HCEC 1CT (cell line): ENCODE data around the gene NR3C2.

Experiments used
- DNase-seq: peaks from one replicate; pipeline ENCODE4 v3.0.0-alpha.2; 2017

The NR3C2 gene

DNA sequence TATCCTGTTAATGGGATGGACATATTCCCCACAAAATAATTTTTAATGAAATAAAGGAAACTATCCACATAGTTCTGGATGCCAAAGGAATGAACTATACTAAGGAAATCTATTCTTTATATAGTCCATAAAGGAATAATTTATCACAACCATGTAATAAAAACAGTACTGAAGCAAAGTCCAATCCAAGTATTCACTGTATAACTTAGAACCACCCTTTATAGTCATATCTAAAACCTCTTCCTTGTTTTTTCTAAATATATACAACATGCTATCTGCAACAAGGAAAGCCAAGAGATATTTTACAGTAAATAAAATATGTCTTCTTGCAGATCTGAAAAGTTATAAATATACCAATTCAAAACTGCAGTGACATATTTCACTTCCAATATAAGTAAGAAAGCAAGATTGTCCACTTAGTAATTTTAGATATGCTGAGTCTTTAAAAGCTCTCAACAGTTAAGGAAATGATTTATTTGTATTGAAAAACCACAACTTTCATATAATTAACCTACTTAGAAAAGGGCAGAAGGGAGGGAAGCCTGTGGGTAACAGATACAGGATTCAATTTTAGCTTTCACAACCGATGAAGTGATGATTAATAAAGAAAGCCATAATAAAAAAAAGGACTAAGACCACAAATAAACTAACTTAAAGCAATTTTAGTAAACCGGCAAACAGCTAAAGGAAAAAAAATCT lies 8.0 kb downstream of the NR3C2 start:
- no peak for DNase-seq

- no peak for DNase-seq
Measured at GRCh38 chr4:148431401-148431800, 10.8 kb downstream of the NR3C2 start.

DNA sequence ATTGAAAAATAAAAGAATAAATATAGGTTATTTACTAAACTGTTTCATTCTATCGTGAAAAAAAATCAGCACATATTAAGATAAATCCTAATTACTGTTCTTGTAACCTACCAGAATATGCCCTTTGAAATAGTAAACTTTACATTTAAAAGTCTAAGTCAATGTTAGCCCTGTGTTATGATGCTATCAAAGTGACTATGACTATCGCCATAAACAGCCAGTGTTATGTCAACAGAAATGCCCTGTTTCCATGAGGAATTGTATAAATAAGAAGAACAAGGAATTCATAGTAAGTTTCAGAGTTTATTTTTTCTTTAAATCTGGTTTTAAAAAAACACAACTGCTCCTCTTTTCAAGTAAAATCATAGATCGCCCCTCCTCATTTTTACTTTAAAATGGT lies 11.4 kb downstream of the NR3C2 start:
- DNase-seq: no peak

- no peak for DNase-seq
Measured at GRCh38 chr4:148429206-148429605, 13.0 kb downstream of the NR3C2 start.

DNA sequence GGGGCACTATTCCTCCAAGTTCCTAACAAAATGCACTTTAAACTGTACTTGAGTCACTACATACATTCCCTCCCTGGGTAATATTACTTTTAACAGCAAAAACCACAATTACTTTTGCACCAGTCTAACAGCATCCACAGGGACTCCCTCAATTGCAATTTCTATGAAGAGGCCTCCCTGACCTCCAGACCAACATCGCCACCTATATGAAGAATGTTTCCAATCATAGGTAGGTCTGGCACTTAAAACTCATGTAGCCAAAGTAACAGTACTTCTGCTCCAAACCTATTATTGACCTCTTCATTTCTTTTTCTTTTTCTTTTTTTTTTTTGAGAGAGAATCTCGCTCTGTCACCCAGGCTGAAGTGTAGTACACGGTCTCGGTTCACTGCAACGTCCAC lies 15.6 kb downstream of the NR3C2 start:
- no peak for DNase-seq

DNA sequence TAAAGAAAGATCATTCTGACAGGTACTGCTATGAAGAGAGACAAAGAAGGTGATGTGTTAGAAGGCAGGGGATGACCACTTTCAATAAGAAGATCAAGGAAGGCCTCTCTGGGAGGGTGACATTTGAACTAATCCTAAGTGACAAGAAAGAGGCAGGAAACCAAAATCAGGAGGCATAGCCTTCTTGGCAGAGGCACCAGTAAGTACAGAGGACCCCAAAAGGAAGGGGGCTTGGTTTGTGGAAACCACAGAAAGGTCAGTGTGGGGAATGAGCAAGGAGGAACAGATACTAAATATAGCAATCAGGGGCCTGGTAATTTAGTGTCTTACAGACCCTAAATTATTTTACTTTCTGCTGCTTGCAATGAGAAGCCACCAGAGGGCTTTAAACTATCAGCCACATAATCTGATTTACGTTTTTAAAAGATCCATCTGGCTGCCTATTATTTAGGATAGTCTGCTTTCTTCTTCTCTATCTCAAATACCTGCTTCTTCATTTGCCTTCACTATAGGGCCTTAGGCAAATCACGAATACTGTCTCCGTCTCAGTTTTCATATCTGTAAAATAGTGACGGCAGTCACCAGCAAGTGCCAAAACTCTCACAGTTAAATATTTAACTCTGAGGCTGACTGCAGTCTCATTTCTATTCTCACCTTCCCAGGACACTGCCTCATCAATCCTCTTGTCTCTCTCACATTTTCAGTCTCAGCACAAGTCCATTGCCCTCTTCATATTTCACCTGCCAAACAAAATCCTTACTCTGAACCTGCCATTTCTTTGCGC lies 16.7 kb downstream of the NR3C2 start:
- no peak for DNase-seq

DNA sequence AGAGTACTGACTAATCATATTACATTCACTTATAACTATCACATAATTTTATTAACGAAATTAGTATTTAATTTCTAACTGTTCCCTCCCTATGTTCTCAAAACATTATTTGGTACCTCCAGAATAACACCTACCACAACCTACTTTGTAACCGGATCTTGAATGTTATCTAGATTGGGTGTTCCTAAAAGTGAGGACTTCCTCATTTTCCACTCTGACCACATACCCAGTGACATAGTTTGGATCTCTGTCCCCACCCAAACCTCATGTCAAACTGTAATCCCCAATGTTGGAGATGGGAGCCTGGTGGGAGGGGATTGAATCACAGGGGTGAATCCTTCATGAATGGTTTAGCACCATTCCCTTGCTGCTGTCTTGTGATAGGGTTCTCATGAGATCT lies 21.8 kb downstream of the NR3C2 start:
- DNase-seq: no peak

DNA sequence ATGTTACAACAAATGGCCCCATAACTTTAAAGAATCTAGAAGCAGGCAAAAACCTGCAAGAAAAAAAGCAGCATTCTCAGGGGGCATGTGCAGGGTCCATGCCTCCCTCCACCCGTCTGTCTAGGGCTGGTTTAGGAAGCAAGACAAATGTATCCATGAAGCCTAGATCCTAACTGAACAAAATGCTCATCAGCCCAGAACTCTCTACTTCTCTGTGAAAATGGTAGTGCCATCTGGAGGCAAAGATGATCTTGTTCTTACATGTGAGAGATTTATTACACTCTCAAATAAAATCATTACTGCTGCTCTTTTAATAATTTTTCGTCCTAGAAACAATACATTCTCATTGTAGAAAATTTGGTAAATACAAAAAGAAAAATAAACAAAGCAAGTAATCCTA lies 26.7 kb downstream of the NR3C2 start:
- DNase-seq: no peak

GRCh38 chr4:148412460-148412994 lies 29.7 kb downstream of the NR3C2 start:
- no peak for DNase-seq

DNA sequence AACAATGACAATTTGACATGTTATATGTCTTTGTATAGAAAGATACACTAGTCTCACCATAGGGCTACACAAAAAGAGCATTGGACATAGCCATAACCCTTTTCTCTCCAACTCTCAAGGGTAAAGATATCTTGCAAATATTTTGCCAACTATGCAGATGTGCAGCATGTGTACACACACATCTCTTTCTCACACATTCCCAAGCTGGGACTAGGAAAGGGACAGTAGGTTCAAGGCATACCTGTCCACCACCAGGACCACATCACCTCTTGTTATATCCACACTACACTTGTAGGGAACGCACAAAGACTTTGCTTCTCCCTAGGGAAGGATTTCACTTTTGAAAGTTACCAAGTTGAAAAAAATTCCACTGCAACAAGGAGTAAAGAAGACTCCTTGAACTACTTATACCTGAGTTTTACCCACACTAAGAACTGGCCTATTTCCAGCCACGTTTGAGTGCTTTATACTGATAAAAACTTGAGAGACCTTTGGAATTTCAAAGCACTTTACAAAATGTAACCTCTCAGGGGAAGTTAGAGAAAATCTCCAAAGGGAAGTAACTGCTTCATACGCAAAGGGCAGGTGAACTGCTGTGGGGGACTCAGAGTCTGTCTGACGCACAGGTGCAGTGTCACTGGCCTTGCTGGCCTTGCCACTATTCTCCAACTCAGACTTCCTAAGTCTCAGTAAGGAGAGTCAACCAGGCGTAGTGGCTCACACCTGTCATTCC lies 36.9 kb downstream of the NR3C2 start:
- DNase-seq: no peak

- no peak for DNase-seq
Measured at GRCh38 chr4:148398988-148399387, 43.2 kb downstream of the NR3C2 start.

- DNase-seq: no peak
Measured at GRCh38 chr4:148397771-148398170, 44.4 kb downstream of the NR3C2 start.

DNA sequence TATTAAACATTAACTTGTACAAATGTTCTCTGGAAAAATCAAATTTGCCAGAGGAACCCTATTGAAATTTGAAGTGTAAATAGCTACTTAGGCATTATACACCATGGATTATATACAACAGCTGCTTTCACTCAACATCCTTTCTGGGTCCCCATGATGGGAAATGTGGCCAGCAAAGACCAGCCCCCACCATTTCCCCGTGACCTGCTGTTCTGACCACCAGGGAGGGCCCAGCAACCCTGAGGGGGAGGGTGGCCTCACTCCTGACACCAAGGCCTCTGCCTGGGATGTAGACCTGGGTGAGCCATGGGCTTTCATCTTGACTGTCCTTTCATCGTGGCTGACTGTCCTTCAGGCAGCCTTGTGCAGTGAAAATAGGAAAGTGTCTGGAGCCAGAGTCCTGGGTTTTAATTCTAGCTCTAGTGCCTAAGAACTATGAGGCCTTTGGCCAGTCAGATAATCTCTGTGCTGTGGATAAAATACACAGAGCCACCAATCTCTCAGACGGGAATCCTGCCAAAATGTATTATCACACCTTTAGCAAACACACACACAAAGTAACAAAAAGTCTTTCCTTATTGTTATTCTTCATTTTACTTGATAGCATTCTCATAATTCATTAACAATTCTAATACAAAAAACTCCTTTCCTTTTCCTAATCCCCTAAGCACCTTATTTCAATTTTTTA lies 45.1 kb downstream of the NR3C2 start:
- DNase-seq: no peak

DNA sequence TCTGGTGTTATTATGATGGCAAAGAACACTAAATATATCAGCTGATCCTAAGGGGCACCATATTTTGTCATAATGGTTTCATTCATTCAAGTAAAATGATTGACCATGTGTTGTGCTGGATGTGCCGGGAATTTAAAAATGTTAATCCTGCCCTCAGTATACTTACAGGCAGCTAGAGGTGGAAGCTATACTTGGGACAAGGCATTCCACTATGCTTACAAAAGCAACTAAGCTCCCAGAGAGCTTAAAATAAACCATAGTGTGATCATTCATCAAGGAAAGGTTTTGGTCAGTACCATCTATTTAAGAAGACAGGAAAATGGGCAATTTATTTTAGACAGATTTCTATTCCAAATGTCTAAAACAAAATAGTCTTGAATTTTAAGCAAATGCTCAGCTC lies 46.4 kb downstream of the NR3C2 start:
- no peak for DNase-seq

GRCh38 chr4:148391056-148391455 lies 51.2 kb downstream of the NR3C2 start:
- DNase-seq: no peak

DNA sequence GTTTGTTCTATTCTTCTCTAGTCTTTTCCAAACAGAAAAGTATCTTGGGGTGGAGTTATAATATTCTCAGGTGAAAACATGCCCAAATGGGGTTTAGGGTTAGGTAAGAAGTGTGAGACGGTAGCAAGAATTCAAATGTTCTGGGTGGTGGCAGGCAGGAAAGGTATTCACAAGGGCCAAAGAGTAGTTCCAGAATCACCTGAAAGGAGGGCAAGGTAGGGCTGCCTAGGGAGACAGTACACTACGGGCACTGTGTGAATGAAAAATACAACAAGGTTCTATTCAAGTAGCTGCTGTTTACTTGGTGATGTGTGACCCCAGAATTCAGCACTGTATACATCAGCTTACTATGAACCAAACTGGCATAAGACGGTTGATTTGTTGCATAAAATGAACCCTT lies 51.9 kb downstream of the NR3C2 start:
- no peak for DNase-seq

DNA sequence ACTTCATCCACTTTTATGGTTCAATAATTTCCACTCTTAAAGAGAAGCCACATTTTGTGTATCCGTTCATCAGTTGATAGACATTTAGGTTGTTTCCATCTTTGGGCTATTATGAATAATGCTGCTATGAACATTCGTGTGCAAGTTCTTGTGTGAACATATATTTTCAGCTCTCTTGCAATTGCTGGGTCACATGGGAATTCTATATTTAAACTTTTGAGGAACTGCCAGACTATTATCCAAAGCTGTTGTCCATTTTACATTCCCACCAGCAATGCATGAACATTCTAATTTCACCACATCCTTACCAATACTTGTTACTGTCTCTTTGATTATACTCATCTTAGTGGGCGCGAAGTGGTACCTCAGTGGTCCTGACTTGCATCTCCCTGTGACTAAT lies 61.9 kb downstream of the NR3C2 start:
- no peak for DNase-seq

- no peak for DNase-seq
Measured at GRCh38 chr4:148376151-148376550, 66.1 kb downstream of the NR3C2 start.

DNA sequence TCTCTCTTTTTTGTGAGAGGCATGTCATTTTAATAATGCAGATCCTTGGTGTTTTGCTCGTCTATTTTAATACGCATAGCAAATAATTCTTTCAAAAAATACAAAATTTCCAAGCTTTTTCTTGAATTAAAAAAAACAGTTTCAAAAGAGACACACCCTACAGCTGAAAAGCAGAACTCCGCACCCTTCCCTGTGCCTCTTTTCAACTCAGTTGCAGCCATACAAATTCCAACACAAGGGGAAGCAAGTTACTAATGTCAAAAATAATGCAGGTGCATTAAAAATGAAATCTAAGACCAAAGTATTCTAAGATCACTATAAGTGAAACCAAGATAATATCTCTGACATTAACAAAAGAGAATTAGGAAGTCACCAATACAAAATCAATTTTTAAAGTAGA lies 66.6 kb downstream of the NR3C2 start:
- no peak for DNase-seq

- DNase-seq: no peak
Measured at GRCh38 chr4:148373093-148373492, 69.1 kb downstream of the NR3C2 start.

- DNase-seq: no peak
Measured at GRCh38 chr4:148369919-148370318, 72.3 kb downstream of the NR3C2 start.

DNA sequence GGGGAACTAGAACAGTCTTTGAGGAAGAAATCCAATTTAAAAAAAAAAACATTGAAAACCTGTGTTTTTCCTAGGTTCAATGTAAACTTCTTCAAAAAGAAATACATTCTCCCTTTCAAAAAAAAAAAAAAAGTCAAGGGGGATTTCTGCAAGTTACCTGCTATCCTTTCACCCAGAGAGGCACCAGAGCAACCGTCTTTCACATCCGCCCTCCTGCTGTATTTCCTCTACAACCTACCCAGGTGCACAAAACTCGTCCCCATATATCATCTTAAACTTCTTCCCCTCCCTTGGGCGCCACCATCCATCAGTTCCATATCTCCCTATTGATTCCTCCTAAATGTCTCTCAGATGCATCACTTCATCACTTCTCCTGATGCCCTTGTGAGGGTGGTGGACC lies 74.5 kb downstream of the NR3C2 start:
- no peak for DNase-seq

DNA sequence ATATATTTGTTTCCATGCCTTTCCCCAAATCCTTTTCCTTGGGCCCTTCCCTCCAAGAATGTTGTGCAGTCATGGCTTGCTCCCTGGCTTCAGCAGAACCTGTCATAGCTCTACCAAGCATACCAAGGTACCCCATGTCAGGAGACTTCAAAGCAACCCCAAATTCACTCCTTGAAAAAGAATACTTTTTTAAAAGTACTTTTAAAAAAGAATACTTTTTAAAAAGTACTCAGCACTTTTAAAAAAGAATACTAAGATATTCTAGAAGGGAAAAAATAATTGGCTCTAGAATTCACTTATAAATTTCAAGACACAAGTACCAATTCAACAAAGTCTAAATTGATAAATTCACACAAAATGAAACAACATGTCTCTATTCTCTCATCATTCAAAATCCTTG lies 76.0 kb downstream of the NR3C2 start:
- no peak for DNase-seq
